H1 (cell line): ENCODE data around the gene LUC7L3. TPM values are rescaled to one million over a fixed set of nuclear protein-coding genes. Genes with fewer than 3 reads are reported as not detected.

ENCODE experiments used
- GABPA ChIP-seq: IDR thresholded peaks from 2 replicates; pipeline ENCODE4 v1.6.1; 2011; ENCODE audit warnings: mild to moderate bottlenecking, low read length, moderate library complexity, borderline replicate concordance; ENCODE audit not compliant: insufficient read depth
- polyA plus RNA-seq, 7 experiments: library from polyadenylated mRNA; depleted of rRNA in 3 of 7; stranded (reverse) in 5 of 7; unstranded in 2 of 7; fragments of >200 nt in 5 of 7; fragments of 200-250 nt in 2 of 7; gene quantifications; 1 replicate in 5 of 7; 2 replicates in 1 of 7; 4 replicates in 1 of 7; pipeline versions ENCODE4 v1.2.1 to v1.2.3, GENCODE V29; 2011 to 2013; ENCODE audit warnings: missing spikeins in 2 of 7, mixed read lengths in 2 of 7
- total RNA-seq: library from RNA; stranded (reverse); fragmentation: NEBNext Ultra II Directional; extraction: Animal tissue kit (Norgen Biotek cat#: 25700); gene quantifications from 2 replicates; pipeline ENCODE4 v1.2.1, GENCODE V29; 2021

LUC7L3 gene
- total and polyA plus RNA-seq, 2 of the 8 experiments (the other 6 are each of a cell fraction or from before 2014, with no cell fraction given) = 102 to 126 TPM

DNA sequence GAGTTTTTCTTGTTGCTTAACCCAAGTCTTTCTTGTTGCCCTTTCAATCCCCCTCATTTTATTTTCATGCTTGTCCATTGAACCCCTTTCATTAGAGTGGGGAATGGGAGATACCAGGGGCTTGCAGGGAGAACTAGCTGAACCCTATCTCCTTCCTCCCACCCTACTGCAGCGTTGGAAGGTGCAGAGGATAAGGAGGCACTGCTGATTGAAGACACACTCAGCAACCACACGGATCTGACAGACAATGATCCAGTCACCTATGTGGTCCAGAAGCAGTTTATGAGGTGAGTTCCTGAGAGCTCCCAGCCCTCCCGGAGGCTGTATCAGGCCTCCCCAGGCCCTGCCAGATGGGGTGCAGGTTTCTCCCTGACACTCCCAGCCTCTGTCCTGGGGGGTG, 44.2 kb upstream of the LUC7L3 start (continued):
- no peak for TF ChIP-seq GABPA
- TF ChIP-seq, all 59 proteins: peak for 0
